Measurements from ENCODE around the gene RAB11FIP4.

DNA sequence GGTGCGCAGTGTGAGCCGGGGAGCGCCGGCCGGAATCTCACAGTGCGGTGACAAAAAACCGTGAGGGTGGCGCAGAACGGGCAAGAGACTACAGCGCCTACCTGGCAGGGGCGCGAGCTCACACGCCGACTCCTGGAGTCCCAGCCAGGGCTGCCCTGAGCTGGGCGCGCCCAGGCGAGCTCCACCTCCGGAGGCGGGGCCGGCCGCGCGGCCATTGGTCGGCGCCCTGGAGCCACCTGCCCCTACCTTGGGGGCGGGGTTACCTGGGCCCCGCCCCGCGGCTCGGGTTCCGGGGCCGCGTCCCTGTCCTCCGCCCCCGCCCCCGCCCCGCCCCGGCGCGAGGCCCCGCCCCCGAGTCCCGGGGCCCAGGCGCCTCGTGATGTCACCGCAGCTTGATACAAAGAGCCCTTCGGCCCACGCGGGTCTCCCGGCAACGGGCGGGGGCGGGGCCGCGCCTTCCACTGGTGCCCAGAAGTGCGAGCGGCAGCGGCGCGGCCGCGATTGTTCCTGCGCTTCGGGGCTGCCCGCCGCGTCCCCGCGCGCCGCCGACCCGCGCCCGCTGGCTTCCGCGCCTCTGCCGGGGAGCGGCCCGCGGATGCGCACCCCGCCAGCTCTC lies 96.3 kb downstream of the RAB11FIP4 start:
- no peak for TF ChIP-seq FOSL1 (IDR thresholded peaks at IDR 0.05; ENCODE audit: insufficient read depth, low read depth, low read length)
- TF ChIP-seq EP300 (IDR thresholded peaks at IDR 0.05; ENCODE audit: borderline replicate concordance in 1 of 2, low read depth in 2 of 2, low read length in 2 of 2) = no peak
- TF ChIP-seq, protein P1, sequence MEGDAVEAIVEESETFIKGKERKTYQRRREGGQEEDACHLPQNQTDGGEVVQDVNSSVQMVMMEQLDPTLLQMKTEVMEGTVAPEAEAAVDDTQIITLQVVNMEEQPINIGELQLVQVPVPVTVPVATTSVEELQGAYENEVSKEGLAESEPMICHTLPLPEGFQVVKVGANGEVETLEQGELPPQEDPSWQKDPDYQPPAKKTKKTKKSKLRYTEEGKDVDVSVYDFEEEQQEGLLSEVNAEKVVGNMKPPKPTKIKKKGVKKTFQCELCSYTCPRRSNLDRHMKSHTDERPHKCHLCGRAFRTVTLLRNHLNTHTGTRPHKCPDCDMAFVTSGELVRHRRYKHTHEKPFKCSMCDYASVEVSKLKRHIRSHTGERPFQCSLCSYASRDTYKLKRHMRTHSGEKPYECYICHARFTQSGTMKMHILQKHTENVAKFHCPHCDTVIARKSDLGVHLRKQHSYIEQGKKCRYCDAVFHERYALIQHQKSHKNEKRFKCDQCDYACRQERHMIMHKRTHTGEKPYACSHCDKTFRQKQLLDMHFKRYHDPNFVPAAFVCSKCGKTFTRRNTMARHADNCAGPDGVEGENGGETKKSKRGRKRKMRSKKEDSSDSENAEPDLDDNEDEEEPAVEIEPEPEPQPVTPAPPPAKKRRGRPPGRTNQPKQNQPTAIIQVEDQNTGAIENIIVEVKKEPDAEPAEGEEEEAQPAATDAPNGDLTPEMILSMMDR (IDR thresholded peaks at IDR 0.05; ENCODE audit: control extremely low read depth in 1 of 3, insufficient read depth in 1 of 3, low read depth in 1 of 3, low read length in 3 of 3) = no peak
- peak in 1 of 2 experiments; percentile 9; a peak in 1 of 4 replicates for TF ChIP-seq RAD21 (IDR thresholded peaks at IDR 0.05 in 1 of 2, conservative IDR thresholded peaks at IDR 0.05 in 1 of 2; ENCODE audit: low read depth in 2 of 2, low read length in 2 of 2)
- TF ChIP-seq EGR1 (IDR thresholded peaks at IDR 0.05; ENCODE audit: borderline replicate concordance, low read depth, low read length) = 0 out of 2 replicates have a peak, but pooled peaks have one; percentile 33
- no peak for TF ChIP-seq EZH2 (IDR thresholded peaks at IDR 0.05; ENCODE audit: low read depth, low read length, severe bottlenecking)
- no peak for TF ChIP-seq HDAC6 (IDR thresholded peaks at IDR 0.05; ENCODE audit: low read depth, low read length)
- no peak for TF ChIP-seq JUND (IDR thresholded peaks at IDR 0.05; ENCODE audit: low read length)
- TF ChIP-seq RFX5 (IDR thresholded peaks at IDR 0.05; ENCODE audit: borderline replicate concordance, low read depth, low read length) = no peak
- peak; percentile 90 for TF ChIP-seq TAF1 (IDR thresholded peaks at IDR 0.05; ENCODE audit: low read depth, low read length)
